NB4 (cell line): ENCODE measurements around the gene TSNAX.

Experiments
- CTCF ChIP-seq: IDR thresholded peaks from one replicate; pipeline ENCODE4 v1.5.1; 2012; ENCODE audit warnings: low read depth, low read length
- MAX ChIP-seq: IDR thresholded peaks from 2 replicates; pipeline ENCODE4 v1.6.1; 2011; ENCODE audit warnings: low read depth, low read length
- MYC ChIP-seq: IDR thresholded peaks from 2 replicates; pipeline ENCODE4 v1.6.1; 2011; ENCODE audit warnings: low read depth, low read length
- POLR2A ChIP-seq: IDR thresholded peaks from 2 replicates; pipeline ENCODE4 v1.6.1; 2011; ENCODE audit warnings: mild to moderate bottlenecking; ENCODE audit not compliant: insufficient read length; ENCODE audit errors: extremely low read depth

GRCh38 chr1:231534703-231535159 is 6.3 kb downstream of the TSNAX start:
- TF ChIP-seq CTCF (no peak), POLR2A (no peak), MAX (no peak), MYC (no peak)
